Measurements from ENCODE around the gene TNS2. TPM values are rescaled to one million over a fixed set of nuclear protein-coding genes. Genes with fewer than 3 reads are reported as not detected.

The TNS2 gene
- 100 to 1,000 TPM; 173 to 226 (median 202) TPM for total RNA-seq

DNA sequence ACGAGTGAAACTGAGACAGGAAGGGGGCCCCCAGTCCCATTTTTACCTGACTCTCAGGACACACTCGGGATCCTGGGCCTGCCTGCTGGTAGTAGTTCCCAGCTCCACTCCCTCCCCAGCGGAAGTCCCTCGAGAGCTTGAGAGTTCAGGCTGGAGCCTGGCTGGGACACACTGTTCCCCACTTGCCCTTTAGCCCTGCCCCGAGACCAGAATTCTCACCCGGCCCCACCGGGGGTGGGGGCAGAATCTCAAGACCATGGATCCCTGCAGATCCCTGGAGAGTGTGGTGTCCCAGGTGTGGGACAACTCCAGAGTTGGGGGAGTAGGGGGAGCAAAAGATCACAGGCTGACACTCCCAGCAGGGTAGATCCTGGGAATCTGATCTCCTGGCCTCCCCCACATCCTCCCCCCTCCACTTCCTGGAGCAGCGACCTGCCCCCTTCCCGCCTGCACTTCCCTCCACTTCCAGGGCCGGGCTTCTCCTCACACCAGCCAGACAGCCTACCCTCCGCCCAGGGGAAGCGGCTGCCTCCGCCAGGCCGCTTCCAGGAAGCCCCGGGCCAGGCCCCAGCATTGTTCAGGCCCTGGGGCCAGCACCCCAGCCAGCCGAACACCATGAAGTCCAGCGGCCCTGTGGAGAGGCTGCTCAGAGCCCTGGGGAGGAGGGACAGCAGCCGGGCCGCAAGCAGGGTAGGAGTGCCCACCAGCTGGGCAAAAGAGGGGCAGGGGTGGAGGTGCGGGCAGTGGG is at the start of gene TNS2:
Gene TNS2, plus strand, starts transcription at position 495 of the 748 bp plus-strand sequence. Its CDS starts 121 bp downstream, at position 616.
- Histone ChIP-seq H3K27ac (replicated peaks in 1 of 4) (peak within 1 kb of the TSS; percentile 97 to 99 (median 98)), H3K27me3 (no peaks in the 10 kb centered on the region), H3K9me3 (no peaks in the 10 kb centered on the region), H3K4me1 (peaks cover 70 to 91% (median 89%) of the 10 kb centered on the region in 4 donors), H3K4me3 (peak within 1 kb of the TSS; percentile 76 to 82 (median 79)), H3K36me3 (peaks cover 0 to 25% (median 7%) of the 10 kb centered on the region in 4 donors)
- intact Hi-C loops (cut with DNase I): no loop called here
- 18% methylated on average over 11 of the region's 20 CpGs for WGBS
- TF ChIP-seq, protein P1, sequence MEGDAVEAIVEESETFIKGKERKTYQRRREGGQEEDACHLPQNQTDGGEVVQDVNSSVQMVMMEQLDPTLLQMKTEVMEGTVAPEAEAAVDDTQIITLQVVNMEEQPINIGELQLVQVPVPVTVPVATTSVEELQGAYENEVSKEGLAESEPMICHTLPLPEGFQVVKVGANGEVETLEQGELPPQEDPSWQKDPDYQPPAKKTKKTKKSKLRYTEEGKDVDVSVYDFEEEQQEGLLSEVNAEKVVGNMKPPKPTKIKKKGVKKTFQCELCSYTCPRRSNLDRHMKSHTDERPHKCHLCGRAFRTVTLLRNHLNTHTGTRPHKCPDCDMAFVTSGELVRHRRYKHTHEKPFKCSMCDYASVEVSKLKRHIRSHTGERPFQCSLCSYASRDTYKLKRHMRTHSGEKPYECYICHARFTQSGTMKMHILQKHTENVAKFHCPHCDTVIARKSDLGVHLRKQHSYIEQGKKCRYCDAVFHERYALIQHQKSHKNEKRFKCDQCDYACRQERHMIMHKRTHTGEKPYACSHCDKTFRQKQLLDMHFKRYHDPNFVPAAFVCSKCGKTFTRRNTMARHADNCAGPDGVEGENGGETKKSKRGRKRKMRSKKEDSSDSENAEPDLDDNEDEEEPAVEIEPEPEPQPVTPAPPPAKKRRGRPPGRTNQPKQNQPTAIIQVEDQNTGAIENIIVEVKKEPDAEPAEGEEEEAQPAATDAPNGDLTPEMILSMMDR (IDR thresholded peaks at IDR 0.05): no peak
- TF ChIP-seq POLR2AphosphoS5 (IDR thresholded peaks at IDR 0.05): peak in 1 of 2 donors; percentile 71
- TF ChIP-seq POLR2A (IDR thresholded peaks at IDR 0.05; ENCODE audit: low read depth): peak; percentile 83
- peak; percentile 96 for DNase-seq (ENCODE audit: extremely low spot score)

DNA sequence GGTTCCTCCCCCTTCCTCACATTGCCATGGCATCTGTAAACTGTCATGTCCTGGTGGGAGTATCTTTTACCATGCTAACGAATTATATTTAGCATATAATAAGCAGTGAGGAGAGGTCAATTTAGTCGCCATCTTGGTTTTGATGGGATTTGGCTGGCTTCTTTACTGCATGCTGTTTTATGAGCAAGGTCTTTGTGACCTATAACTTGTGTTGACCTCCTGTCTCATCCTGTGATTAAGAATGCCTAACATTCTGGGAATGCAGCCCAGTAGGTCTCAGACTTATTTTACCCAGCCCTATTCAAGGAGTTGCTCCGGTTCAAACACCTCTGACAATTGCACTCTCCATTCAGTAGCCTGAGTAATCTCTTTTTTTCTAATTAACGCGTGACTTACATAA is 45.7 kb upstream of the TNS2 start:
- no peak for TF ChIP-seq POLR2A (IDR thresholded peaks at IDR 0.05; ENCODE audit: low read depth)
- TF ChIP-seq, protein P1 (IDR thresholded peaks at IDR 0.05): no peak
- TF ChIP-seq POLR2AphosphoS5 (IDR thresholded peaks at IDR 0.05): no peak
- no peak for TF ChIP-seq EP300 (IDR thresholded peaks at IDR 0.05)
- Histone ChIP-seq H3K27me3 (peaks cover 0 to 12% (median 0%) of the 10 kb centered on the region in 4 donors), H3K27ac (replicated peaks in 1 of 4) (no peak overlapping the region), H3K9me3 (no peaks in the 10 kb centered on the region), H3K36me3 (peaks cover 0 to 1% (median 0%) of the 10 kb centered on the region in 4 donors), H3K4me1 (peaks cover 32 to 37% (median 35%) of the 10 kb centered on the region in 4 donors), H3K4me3 (no peak overlapping the region)
- intact Hi-C loops (cut with DNase I): no loop called here
- no peak for DNase-seq (ENCODE audit: extremely low spot score)
- 47% methylated on average over 5 of the region's 5 CpGs for WGBS

GRCh38 chr12:53004582-53004981 is 45.3 kb upstream of the TNS2 start:
- Histone ChIP-seq H3K27me3 (peaks cover 0 to 12% (median 0%) of the 10 kb centered on the region in 4 donors), H3K36me3 (peaks cover 0 to 4% (median 0%) of the 10 kb centered on the region in 4 donors), H3K27ac (replicated peaks in 1 of 4) (no peak overlapping the region), H3K4me1 (peaks cover 36 to 41% (median 39%) of the 10 kb centered on the region in 4 donors), H3K4me3 (no peak overlapping the region), H3K9me3 (no peaks in the 10 kb centered on the region)
- TF ChIP-seq, protein P1 (IDR thresholded peaks at IDR 0.05): no peak
- TF ChIP-seq POLR2A (IDR thresholded peaks at IDR 0.05; ENCODE audit: low read depth): no peak
- intact Hi-C loops (cut with DNase I): no loop called here
- DNase-seq (ENCODE audit: extremely low spot score): no peak
- 85% methylated on average over 2 of the region's 2 CpGs for WGBS

GRCh38 chr12:53005215-53005985 is 44.5 kb upstream of the TNS2 start:
- intact Hi-C loops (cut with DNase I): no loop called here
- H3K27ac ChIP-seq (replicated peaks in 1 of 4): peak overlapping the region; percentile 86 to 95 (median 89)

More at GRCh38 chr12:53005215-53005985, 44.5 kb upstream of the TNS2 start:
- no peaks in the 10 kb centered on the region for H3K9me3 ChIP-seq
- no peak for DNase-seq (ENCODE audit: extremely low spot score)
- WGBS: 13% methylated on average over 28 of the region's 28 CpGs
- peaks cover 44 to 49% (median 47%) of the 10 kb centered on the region in 4 donors for H3K4me1 ChIP-seq
- H3K36me3 ChIP-seq: peaks cover 0 to 4% (median 0%) of the 10 kb centered on the region in 4 donors
- peaks cover 0 to 8% (median 0%) of the 10 kb centered on the region in 4 donors for H3K27me3 ChIP-seq
- TF ChIP-seq EP300 (IDR thresholded peaks at IDR 0.05) (no peak), POLR2AphosphoS5 (IDR thresholded peaks at IDR 0.05) (no peak), POLR2A (IDR thresholded peaks at IDR 0.05; ENCODE audit: low read depth) (no peak)
- TF ChIP-seq, protein P1 (IDR thresholded peaks at IDR 0.05): no peak
- peak overlapping the region; percentile 64 to 99 (median 81) for H3K4me3 ChIP-seq

Measured in esophagus muscularis mucosa (tissue), 4 donors.